22Rv1 (cell line): ENCODE measurements around the gene CABLES1.
A peak's percentile ranks its signal among the peaks of the same experiment; 100 is the strongest.
"Not testable (repeated sequence)": the region's sequence is repeated elsewhere in the genome, so short reads cannot be mapped to it uniquely, and the experiment has no call there.

Experiments used
- H3K27ac ChIP-seq: fragments of 450-650 bp; 2 replicates; pipeline ENCODE4 v1.5.1; 2017
- ZFX ChIP-seq: fragments of 450-650 bp; IDR thresholded peaks from 2 replicates; pipeline ENCODE4 v1.6.1; 2017; ENCODE audit warnings: antibody characterized with exemption, borderline replicate concordance
- TF ChIP-seq, protein P1 (sequence below): fragments of 450-650 bp; IDR thresholded peaks from 2 replicates; pipeline ENCODE4 v1.5.1; 2017; ENCODE audit warnings: mild to moderate bottlenecking

The CABLES1 gene

GRCh38 chr18:23094411-23095190 lies 40.7 kb upstream of the CABLES1 start:
- H3K27ac ChIP-seq: no peak overlapping the region
- TF ChIP-seq, protein P1, sequence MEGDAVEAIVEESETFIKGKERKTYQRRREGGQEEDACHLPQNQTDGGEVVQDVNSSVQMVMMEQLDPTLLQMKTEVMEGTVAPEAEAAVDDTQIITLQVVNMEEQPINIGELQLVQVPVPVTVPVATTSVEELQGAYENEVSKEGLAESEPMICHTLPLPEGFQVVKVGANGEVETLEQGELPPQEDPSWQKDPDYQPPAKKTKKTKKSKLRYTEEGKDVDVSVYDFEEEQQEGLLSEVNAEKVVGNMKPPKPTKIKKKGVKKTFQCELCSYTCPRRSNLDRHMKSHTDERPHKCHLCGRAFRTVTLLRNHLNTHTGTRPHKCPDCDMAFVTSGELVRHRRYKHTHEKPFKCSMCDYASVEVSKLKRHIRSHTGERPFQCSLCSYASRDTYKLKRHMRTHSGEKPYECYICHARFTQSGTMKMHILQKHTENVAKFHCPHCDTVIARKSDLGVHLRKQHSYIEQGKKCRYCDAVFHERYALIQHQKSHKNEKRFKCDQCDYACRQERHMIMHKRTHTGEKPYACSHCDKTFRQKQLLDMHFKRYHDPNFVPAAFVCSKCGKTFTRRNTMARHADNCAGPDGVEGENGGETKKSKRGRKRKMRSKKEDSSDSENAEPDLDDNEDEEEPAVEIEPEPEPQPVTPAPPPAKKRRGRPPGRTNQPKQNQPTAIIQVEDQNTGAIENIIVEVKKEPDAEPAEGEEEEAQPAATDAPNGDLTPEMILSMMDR: no peak
- TF ChIP-seq ZFX: no peak

- no peak overlapping the region for H3K27ac ChIP-seq
- TF ChIP-seq, protein P1: peak; percentile 48
- no peak for TF ChIP-seq ZFX
These were observed 39.8 kb upstream of the CABLES1 start for GRCh38 chr18:23095463-23095862.

- not testable (repeated sequence) for H3K27ac ChIP-seq
These were observed 38.3 kb upstream of the CABLES1 start for GRCh38 chr18:23097016-23097415.

DNA sequence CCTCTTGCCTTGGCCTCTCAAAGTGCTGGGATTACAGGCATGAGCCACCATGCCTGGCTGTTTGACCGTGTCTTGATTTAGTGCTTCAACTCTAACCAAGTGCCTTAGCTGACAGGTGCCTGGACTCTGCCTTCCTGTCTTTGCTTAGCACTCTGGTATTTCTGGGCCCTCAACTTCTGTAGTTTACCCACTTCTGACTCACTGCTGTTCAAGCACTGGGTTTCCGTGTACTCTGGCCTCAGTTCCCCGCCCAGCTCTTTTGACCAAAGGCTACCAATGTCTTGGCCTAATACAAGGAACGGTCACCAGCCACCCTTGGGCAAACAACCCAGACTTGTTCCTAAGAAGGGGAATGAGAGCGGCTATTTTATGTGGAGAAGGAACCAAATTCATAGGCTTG lies 35.7 kb upstream of the CABLES1 start:
- H3K27ac ChIP-seq: 0 out of 2 replicates have a peak overlapping the region, but pooled peaks have one; percentile 15
- no peak for TF ChIP-seq ZFX
- TF ChIP-seq, protein P1: no peak

- TF ChIP-seq, protein P1: no peak
- TF ChIP-seq ZFX: no peak
- peak overlapping the region; percentile 56 for H3K27ac ChIP-seq
These were observed 33.3 kb upstream of the CABLES1 start for GRCh38 chr18:23101861-23102432.

DNA sequence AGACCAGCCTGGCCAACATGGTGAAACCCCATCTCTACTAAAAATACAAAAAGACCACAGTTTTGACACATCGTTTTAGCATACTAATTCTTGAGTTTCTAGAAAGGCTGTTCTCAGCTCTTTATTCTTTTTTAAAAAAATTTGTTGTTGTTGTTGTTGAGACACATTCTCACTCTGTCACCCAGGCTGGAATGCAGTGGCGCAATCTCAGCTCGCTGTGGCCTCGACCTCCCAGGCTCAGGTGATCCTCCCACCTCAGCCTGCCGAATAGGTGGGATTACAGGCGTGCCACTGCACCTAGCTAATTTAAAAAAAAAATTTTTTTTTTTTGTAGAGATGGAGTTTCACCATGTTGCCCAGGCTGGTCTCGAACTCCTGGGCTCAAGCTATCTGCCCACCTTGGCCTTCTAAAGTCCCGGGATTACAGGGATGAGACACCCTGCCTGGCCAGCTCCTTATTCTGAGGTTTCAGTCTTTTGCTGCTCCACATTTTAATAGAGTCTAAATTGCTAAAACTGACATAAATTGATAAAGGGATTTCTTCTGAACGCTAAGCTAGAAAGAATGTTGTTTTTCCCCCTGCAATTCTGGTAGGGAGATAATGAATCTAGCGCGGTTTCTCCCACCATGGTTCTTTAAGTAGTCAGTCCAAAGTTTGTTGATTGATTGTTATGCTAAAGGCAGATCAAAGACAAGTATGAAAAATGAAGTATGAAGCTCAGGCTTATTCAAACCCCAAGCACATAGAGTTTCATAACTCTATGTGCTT lies 32.6 kb upstream of the CABLES1 start:
- H3K27ac ChIP-seq: peak overlapping the region; percentile 56
- TF ChIP-seq, protein P1: no peak
- no peak for TF ChIP-seq ZFX

GRCh38 chr18:23103449-23103848 lies 31.8 kb upstream of the CABLES1 start:
- H3K27ac ChIP-seq: no peak overlapping the region
- TF ChIP-seq, protein P1: no peak
- TF ChIP-seq ZFX: no peak
